ENCODE data around the gene SDK2.

- TF ChIP-seq POLR2A (IDR thresholded peaks at IDR 0.05) (no peak), CTCF (IDR thresholded peaks at IDR 0.05) (no peak)
These were observed 19.2 kb downstream of the SDK2 start for GRCh38 chr17:73625006-73625405.
